ENCODE data around the gene HNRNPA3. TPM values are rescaled to one million over a fixed set of nuclear protein-coding genes. Genes with fewer than 3 reads are reported as not detected.

HNRNPA3 gene
- total RNA-seq, 4 donors from 2014 or later = 37.8 to 99.9 (median 43.8) TPM

GRCh38 chr2:177271981-177272666 lies 59.5 kb downstream of the HNRNPA3 start:
- DNase-seq (ENCODE audit: low spot score in 2 of 2) = no peak
- TF ChIP-seq POLR2AphosphoS5 (IDR thresholded peaks at IDR 0.05) (no peak), CTCF (IDR thresholded peaks at IDR 0.05) (no peak), POLR2A (IDR thresholded peaks at IDR 0.05) (no peak), EP300 (IDR thresholded peaks at IDR 0.05) (no peak)
- no peaks in the 10 kb centered on the region for H3K27me3 ChIP-seq
- no peaks in the 10 kb centered on the region for H3K36me3 ChIP-seq
- no peak overlapping the region for H3K27ac ChIP-seq
- no peak overlapping the region for H3K4me3 ChIP-seq
- H3K4me1 ChIP-seq = peaks cover 48% of the 10 kb centered on the region
- no peaks in the 10 kb centered on the region for H3K9me3 ChIP-seq
- WGBS = 98% methylated on average over 1 of the region's 1 CpG

- no peaks in the 10 kb centered on the region for H3K27me3 ChIP-seq
- no peak overlapping the region for H3K4me3 ChIP-seq
- TF ChIP-seq POLR2A (IDR thresholded peaks at IDR 0.05) (no peak), EP300 (IDR thresholded peaks at IDR 0.05) (no peak), CTCF (IDR thresholded peaks at IDR 0.05) (no peak)
- no peaks in the 10 kb centered on the region for H3K9me3 ChIP-seq
- DNase-seq (ENCODE audit: low spot score in 2 of 2) = no peak
- WGBS = 79% methylated on average over 2 of the region's 2 CpGs
- H3K27ac ChIP-seq = no peak overlapping the region
- no peaks in the 10 kb centered on the region for H3K36me3 ChIP-seq
- H3K4me1 ChIP-seq = peaks cover 42% of the 10 kb centered on the region
These were observed 60.2 kb downstream of the HNRNPA3 start for GRCh38 chr2:177272765-177273164.

GRCh38 chr2:177273408-177273807 lies 60.8 kb downstream of the HNRNPA3 start:
- no peaks in the 10 kb centered on the region for H3K9me3 ChIP-seq
- no peak for DNase-seq (ENCODE audit: low spot score in 2 of 2)
- no peak overlapping the region for H3K27ac ChIP-seq
- H3K27me3 ChIP-seq = no peaks in the 10 kb centered on the region
- TF ChIP-seq POLR2AphosphoS5 (IDR thresholded peaks at IDR 0.05) (no peak), CTCF (IDR thresholded peaks at IDR 0.05) (no peak), EP300 (IDR thresholded peaks at IDR 0.05) (no peak), POLR2A (IDR thresholded peaks at IDR 0.05) (no peak)
- H3K36me3 ChIP-seq = no peaks in the 10 kb centered on the region
- WGBS = 59% methylated on average over 3 of the region's 3 CpGs
- no peak overlapping the region for H3K4me3 ChIP-seq
- H3K4me1 ChIP-seq = peaks cover 36% of the 10 kb centered on the region

Other genes starting within 250 kb of the HNRNPA3 start
- gene NFE2L2, start 51.9 kb downstream of the HNRNPA3 start, total RNA-seq = 100 to 1,000 TPM; 130 to 180 (median 160) TPM
- gene AGPS, start 180.0 kb downstream of the HNRNPA3 start, total RNA-seq = 10 to 100 TPM; 10.9 to 19.4 (median 13.9) TPM

Measured in suprapubic skin (tissue), 4 donors.